SIG-M5 treated with dmso at 0.1 percent for 504 hours (cell line): Measurements from ENCODE around the gene TMEM82.
A peak's percentile ranks its signal among the peaks of the same experiment; 100 is the strongest.
"Not testable (repeated sequence)": the region's sequence is repeated elsewhere in the genome, so short reads cannot be mapped to it uniquely, and the experiment has no call there.

Experiments
- DNase-seq: peaks from one replicate; lab custom pipeline; 2025; ENCODE audit not compliant: unreplicated experiment; lab: John Stamatoyannopoulos, UW

The TMEM82 gene

DNA sequence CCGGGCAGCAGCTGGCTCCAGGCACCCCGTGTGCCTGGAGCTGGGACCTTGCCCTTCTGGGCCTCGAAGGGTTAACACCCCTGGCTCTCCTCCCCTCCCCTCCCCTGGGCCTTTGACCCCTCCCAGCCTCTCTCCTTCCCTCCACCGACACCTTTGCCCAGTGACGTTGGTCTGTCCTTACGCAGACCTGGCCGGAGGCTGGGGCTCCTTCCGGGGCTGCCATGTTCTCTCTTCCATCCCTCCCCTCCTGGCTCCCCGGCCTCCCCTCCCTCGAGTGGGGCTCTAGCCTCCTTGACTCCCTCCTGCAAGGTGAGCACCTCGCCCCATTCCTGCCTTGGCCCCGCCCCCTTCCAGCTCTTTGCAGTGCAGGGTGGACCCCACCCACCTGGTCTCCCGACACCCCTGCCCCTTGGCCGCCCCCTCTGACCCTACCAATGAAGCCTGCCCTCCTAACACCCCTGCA, at the start of gene TMEM82:
Gene TMEM82 (plus strand): TSS at position 161 of the 463 bp plus-strand sequence. CDS start 61 bp downstream, at position 222.
- DNase-seq = no peak

DNA sequence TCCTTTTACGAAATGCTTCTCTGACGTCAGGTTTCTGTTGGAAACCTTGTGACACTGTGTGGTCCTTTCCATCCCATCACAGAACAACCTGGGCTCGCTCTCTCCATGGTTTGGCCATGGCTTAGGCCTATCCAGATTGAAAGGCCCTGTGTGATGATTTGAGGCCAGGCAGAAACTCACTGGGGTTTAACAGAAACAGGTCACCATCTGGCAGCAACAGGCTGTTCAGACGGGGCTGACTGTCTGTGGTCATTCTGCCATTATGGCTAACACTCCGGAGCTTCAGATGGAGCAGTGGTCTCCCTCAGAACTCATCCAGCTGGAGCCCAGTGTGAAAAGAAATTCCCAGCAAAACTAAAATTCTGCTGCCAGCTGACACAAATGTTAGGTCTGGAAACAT, 48.9 kb upstream of the TMEM82 start:
- DNase-seq = no peak

DNA sequence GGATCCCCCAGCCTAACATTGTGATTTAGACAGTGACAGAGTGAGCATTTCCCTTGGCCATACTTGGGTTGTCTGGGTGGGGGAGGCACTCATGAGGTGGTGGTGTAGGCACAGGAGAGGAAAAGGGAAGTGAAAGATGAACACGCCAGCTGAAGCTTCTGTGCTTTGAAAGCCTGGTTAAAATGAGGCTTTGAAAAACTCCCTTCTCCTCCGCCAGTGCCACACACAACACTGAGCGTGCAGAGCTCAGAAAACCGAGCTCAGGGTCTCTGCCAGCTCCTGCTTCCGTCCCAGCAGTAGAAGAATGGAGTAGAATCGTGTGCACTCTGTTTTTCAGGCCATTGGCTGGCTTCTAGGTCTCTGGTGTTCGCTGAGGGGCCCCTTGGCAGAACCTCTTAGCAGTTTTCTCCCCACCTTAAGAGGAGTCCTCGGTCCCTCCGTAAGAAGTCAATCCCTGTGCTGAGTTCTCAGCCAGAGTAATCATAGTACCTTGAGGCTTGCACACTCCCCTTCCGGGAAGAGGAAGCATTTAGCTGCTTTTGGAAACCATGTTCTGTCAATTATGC, 45.3 kb upstream of the TMEM82 start:
- peak; percentile 90 for DNase-seq

DNA sequence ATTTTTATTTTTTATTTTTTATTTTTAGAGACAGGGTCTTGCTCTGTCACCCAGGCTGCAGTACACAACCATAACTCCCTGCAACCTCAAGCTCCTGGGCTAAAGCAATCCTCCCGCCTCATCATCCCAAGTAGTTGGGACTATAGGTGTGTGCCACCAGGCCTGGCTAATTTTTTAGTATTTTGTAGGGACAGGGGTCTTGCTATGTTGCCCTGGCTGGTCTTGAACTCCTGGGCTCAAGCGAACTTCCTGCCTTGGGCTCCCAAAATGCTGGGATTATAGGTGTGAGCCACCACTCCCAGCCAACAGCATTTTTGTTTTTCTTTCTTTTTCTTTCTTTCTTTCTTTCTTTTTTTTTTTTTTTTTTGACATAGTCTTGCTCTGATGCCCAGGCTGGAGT, 44.1 kb upstream of the TMEM82 start:
- no peak for DNase-seq

DNA sequence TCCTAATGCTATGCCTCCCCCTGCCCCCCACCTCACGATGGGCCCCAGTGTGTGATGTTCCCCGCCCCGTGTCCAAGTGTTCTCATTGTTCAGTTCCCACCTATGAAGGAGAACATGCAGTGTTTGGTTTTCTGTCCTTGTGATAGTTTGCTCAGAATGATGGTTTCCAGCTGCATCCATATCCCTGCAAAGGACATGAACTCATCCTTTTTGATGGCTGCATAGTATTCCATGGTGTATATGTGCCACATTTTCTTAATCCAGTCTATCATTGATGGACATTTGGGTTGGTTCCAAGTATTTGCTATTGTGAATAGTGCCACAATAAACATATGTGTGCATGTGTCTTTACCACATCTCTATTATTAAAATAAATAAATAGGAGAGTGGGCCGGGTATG, 43.0 kb upstream of the TMEM82 start:
- DNase-seq = not testable (repeated sequence)

DNA sequence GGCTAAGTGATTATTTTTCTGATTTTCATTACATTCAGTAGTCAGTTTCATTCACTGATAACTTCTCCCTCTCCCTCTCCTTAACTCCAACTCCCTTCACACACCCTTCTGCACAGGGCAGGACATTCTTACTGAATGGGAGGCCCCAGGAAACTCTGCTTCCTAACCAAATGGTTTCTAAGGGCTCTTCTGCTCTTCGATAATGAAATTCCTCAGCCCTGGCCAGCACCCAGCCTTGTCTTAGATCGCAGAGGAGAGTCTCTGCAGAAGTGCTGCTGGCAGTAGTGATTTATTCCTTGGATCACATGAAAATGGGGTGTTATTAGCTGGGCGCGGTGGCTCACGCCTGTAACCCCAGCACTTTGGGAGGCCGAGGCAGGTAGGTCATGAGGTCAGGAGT, 41.8 kb upstream of the TMEM82 start:
- DNase-seq = no peak

DNA sequence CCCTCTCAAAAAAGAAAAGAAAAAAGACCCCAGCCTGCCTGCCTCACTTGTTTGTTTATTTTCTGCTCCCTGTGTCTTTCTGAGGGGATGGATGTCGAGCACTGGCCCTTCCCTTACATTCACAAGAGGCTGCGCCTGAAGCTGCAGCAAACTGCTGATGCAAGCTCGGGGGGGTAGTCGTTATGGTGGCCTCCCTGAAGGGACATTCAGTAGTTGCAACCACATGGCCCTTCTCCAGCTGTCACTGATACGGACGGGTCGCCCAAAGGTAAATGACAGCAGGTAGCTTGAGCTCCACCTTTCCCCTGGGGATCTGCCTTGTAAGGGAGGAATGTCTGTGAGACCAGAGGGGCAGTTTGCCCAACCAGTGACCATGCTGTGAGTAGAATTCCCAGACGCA, 40.5 kb upstream of the TMEM82 start:
- no peak for DNase-seq

DNA sequence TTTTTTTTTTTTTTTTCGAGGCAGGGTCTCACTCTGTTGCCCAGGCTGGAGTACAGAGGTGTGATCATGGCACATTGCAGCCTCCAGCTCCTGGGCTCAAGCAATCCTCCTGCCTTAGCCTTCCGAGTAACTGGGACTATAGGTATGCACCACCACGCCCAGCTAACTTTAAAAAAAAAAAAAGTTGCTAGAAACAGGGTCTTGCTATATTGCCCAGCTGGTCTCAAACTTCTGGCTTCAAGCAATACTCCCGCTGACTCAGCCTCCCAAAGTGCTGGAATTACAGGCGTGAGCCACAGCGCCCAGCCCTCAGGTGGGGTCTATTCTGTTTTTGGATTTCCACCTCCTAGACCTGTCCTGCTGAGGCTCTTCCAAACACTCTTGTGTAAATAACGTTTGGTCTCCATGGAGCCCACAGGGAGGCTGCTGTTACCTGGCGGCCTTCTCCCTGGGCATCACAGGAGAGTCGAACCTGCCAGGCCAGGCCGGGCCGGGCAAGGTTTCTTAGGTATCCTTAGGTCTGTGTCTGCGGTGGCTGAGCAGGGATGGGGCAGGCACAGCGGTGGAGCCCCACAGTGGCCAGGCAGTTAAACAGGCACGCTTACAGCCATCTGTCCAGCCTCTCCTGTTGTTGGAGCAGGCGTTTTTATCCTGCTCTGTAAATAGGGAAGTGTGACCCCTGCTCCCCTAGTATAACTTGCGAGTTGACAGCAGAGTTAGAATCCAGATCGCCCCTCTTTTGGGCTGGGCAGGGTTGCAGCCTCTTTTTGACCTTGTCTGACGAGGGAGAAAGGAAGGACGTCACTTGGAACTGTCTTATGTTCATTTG, 39.4 kb upstream of the TMEM82 start:
- DNase-seq = no peak

DNA sequence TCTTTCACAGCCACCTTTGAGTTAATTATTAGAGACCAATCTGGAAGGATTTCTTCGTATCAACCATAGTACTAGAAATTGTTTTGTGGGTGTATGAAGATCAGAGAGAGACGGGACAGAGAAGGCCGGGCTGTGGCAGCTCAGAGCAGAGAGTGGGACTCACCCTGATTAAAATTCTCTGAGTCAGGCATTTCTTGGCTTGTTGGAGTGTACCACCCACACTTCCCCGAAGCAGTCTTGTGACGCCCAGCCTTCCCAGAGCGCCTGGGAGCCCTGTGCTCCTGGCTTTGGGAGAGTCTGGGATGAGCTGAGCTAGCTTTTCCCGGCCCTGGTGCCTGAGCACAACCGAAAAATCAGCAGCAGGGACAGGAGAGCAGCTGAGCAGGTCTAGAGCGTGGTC, 38.7 kb upstream of the TMEM82 start:
- DNase-seq = no peak

DNA sequence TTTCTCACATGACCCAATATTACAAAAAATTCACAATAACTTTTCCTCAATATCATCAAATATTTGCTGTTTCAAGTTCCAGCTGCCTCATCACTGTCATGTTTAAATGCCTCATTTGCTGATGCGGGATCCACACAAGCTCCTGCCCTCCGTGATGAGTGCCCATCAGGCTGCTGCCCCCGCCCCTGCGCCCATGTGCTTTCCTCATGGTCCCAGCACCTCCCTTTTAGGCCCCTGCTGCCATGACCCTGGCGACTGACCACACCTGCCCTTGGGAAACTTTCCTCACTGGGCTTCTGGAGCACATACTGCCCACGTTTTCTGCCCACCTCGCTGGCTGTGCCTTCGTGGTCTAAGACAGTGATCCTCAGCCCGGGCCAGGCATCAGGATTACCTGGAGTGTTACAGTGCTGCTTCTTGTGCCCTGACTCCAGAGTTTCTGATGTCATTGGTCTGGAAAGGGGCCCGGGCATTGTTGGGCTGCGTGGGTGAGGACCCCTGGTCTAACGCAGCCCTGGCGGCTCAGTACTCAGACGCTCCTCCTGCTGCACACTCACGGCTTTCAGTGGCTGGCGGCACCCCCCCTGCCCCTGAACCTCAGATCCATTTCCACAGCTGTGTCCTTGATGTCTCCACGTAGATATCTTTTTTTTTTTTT, 37.6 kb upstream of the TMEM82 start:
- DNase-seq = no peak

DNA sequence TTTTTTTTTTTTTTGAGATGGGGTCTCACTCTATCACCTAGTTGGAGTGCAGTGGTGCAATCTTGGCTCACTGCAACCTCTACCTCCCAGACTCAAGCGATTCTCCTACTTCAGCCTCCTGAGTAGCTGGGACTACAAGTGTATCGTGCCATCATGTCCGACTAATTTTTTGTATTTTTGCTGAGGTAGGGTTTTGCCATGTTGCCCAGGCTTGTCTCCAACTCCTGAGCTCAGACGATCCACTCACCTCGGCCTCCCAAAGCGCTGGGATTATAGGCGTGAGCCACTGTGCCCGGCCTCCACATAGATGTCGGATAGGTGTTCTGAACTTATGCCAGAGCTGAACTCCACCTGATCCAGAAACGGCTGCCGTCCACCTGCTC, 37.1 kb upstream of the TMEM82 start:
- DNase-seq = no peak

DNA sequence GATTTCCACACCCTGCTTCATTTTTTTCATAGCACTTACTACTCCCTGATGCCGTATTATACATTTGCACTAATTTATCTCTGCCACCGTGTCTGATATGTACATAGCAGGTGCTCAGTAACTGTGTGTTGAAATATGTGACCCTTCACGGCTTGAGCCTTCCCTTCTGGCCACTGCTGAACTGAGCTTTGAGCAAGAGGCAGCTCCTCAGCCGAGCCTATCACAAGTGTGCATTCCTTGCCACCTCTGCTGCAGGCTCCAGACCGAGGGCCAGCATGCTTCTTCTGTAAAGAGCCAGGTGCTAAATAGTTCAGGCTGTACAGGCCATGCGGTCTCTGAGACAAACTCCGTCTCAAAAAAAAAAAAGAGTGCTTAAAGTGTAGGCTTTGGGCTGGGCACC, 35.5 kb upstream of the TMEM82 start:
- DNase-seq = no peak

DNA sequence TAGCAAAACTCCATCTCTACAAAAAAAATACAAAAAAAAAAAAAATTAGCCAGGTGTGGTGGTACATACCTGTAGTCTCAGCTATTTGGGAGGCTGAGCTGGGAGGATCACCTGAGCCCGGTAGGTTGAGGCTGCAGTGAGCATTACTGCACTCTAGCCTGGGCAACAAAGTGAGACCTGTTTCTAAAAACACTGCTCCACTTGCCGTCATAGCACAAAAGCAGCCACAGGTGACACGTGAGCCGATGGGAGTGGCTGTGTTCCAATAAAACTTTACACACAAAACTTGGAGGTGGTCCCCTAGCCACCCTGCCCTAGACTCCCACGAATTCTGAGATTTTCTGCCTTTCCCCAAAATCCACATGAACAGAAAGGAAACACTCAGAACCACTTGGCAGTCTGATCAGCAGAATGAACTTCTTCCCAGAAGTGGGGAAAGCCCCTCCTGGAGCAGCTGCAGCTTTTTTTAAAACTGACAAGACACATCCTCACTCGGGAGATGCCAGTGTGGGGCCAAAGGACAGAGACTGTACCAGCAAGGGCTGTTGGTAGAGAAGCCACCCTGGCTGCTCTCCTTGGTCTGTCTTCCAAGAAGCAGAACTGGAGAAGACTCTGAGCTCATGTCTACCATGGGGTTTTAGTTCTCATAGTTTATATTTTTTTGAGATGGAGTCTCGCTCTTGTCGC, 34.9 kb upstream of the TMEM82 start:
- DNase-seq = no peak

DNA sequence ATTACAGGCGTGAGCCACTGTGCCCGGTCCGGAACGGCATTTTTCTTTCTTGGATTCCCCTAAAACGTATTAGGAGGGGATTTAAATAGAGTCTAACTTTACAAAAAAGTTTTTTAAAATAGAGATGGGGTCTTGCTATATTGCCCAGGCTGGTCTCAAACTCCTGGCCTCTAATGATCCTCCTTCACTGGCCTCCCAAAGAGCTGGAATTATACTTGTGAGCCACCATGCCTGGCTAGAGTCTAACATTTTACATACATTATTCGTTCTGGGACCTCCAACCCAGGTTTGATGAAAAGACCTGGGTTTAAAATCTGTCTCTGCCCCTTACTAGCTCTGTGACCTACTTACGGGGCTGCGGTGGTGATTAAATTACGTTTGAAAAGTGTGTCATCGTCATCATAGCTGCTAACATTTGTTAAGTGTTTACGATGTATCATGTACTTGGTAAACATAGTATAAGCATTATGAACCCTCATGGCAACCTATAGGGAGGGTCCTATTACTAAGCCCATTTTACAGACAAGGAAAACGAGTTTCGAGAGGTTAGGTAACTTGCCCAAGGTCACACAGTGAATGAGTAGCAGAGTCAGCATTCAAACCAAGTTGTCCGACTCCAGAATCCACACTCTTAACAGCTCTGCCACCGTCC, 33.7 kb upstream of the TMEM82 start:
- DNase-seq = no peak

DNA sequence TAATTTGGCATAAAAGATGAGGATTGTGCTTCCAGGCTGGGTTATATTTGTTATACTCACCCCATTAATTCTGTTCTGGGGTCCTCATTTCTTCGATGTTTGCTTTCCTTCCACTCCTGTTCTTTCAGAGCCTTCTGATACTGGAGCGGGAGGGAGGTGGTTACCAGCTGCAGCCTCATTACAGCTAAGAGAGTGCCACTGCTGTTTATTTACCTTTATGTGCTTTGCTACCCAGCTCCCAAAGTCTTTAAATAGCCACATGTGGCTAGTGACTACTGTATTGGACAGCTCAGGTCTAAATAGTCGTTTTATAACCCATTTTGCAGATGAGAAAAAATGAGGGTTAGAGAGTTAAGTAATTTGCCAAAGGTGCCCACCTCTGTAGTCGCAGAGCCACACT, 33.1 kb upstream of the TMEM82 start:
- DNase-seq = no peak

DNA sequence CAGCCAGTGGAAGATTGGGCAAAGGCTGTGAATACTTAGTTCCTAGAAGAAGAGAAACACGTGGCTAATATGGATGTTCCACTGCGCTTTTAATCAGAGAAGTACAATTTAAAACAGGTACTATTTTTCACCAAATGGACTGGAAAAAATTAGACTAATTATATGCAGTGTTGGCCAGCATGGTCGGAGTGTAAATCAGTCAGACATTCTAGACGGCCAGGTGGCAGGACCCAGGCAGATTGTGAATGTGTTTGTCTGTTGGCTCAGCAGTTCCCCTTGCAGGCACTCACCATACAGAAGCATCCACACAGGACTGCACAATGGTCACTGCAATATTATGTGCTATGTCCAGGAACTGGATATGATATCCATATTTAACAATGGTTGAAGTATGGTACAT, 30.1 kb upstream of the TMEM82 start:
- DNase-seq = no peak

DNA sequence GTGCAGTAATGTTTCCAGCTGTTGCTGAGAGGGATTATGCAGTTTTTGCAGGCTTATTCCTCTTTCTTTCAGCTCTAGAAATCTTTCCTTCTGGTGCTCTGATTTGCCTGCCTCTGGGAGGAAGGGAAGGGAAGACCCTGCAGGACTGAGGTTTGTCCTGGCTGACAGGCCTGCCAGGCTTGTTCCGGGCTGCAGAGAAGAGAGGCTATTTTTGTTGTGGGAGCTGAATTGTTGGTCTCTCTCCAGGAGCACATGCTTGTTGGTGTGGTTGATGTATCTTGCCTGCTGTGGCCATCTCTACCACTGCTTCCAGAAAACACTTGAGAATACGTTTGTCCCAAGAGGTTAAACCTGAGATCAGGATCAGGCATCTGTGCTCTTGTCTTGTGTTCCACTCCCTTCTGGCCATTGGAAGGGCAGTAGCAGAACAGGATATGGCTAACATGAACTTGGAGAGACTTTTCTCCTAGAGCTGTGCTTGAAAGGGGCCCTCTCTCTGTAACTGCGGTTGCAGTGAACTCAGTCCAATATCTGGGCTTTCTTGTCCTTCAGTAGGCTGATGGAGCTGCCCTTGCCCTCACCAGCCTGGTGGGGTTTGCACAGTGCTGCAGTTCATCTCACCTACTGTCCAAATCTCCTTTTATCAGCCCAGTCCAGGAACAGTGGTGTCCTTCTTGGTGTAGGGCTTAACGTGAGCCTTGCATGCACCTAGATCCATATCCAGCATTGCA, 27.7 kb upstream of the TMEM82 start:
- no peak for DNase-seq

DNA sequence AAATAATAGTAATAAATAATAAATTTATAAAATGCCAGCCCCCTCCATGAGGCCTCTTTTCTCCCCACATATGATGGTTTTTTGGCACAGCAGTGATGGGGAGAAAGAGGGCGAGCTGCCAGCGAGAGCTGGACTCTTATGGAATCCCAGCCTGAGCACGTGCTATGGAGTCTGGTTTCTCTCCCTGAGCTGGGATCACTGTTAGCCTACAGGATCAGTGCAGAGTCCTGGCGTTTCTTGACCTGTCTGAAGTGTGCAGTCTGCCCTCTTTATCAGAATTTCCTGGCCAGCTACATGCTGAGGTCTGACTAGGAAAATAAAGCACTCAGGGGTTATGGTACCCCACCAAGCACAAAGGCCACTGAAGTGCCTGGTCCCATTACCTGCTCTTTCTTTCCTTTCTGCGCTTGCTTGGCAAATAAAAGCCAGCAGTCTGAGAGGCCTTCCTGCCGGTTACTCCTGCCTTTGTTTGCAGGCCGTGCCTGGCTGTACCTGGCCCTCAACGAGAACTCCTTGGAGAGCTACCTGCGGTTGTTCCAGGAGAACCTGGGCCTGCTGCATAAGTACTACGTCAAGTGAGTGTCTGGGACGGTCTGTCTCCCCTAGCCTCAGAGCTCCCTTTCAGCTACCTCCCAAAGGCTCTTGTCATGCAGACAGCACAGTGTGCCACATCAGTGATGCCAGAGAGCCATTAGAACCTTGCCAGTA, 24.7 kb upstream of the TMEM82 start:
- DNase-seq = no peak

DNA sequence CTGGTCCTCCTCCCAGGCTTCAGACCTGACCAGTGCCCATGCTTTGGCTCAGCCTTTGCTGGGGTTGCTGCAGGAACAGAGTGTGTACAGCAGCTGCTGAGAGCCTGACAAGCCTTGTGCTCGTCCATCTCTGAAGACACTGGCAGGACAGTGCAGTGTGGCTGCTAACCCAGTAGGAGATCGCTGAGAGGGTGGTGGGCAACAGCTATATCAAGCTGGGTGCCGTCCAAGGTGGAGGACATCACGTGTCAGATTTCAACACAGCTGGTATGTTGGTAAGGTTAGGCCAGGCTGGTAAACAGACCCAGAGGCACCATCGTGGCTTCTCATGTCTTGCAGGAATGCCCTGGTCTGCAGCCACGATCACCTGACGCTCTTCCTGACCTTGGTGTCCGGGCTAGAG, 24.1 kb upstream of the TMEM82 start:
- no peak for DNase-seq
